HG03469 (cell line): ENCODE data around the gene PARD3B.
"Not testable (repeated sequence)": the region's sequence is repeated elsewhere in the genome, so short reads cannot be mapped to it uniquely, and the experiment has no call there.

Experiments
- ATAC-seq: cut with Tn5 transposase; IDR thresholded peaks from one replicate; pipeline ENCODE4 v1.9.1; 2021; ENCODE audit warnings: mild to moderate bottlenecking, moderate library complexity, moderate number of reproducible peaks; ENCODE audit not compliant: unreplicated experiment

Gene PARD3B

GRCh38 chr2:205218056-205218455 lies 672.8 kb downstream of the PARD3B start:
- ATAC-seq, result no peak

GRCh38 chr2:205218816-205219215 lies 673.5 kb downstream of the PARD3B start:
- not testable (repeated sequence) for ATAC-seq

GRCh38 chr2:205220559-205220958 lies 675.3 kb downstream of the PARD3B start:
- no peak for ATAC-seq

GRCh38 chr2:205232086-205232485 lies 686.8 kb downstream of the PARD3B start:
- no peak for ATAC-seq

GRCh38 chr2:205235434-205235833 lies 690.2 kb downstream of the PARD3B start:
- ATAC-seq, result no peak

- no peak for ATAC-seq
Observed at GRCh38 chr2:205237524-205237923, 692.2 kb downstream of the PARD3B start.

- no peak for ATAC-seq
Observed at GRCh38 chr2:205245001-205245400, 699.7 kb downstream of the PARD3B start.

- ATAC-seq, result no peak
Observed at GRCh38 chr2:205245652-205246051, 700.4 kb downstream of the PARD3B start.

GRCh38 chr2:205259121-205259520 lies 713.8 kb downstream of the PARD3B start:
- ATAC-seq, result no peak

GRCh38 chr2:205261516-205262020 lies 716.3 kb downstream of the PARD3B start:
- ATAC-seq, result no peak

GRCh38 chr2:205267323-205267722 lies 722.0 kb downstream of the PARD3B start:
- no peak for ATAC-seq

- no peak for ATAC-seq
Observed at GRCh38 chr2:205270689-205271088, 725.4 kb downstream of the PARD3B start.

- ATAC-seq, result no peak
Observed at GRCh38 chr2:205273148-205273547, 727.9 kb downstream of the PARD3B start.

- no peak for ATAC-seq
Observed at GRCh38 chr2:205273627-205274026, 728.4 kb downstream of the PARD3B start.

GRCh38 chr2:205274801-205275200 lies 729.5 kb downstream of the PARD3B start:
- ATAC-seq, result no peak

- ATAC-seq, result no peak
Observed at GRCh38 chr2:205276116-205276777, 731.0 kb downstream of the PARD3B start.

- ATAC-seq, result no peak
Observed at GRCh38 chr2:205280596-205281236, 735.4 kb downstream of the PARD3B start.

GRCh38 chr2:205283736-205284270 lies 738.5 kb downstream of the PARD3B start:
- ATAC-seq, result no peak

- ATAC-seq, result no peak
Observed at GRCh38 chr2:205284334-205284733, 739.1 kb downstream of the PARD3B start.

GRCh38 chr2:205287316-205287715 lies 742.0 kb downstream of the PARD3B start:
- no peak for ATAC-seq

- no peak for ATAC-seq
Observed at GRCh38 chr2:205288686-205289085, 743.4 kb downstream of the PARD3B start.

- no peak for ATAC-seq
Observed at GRCh38 chr2:205290299-205290698, 745.0 kb downstream of the PARD3B start.
